ENCODE data around the gene STIP1. TPM values are rescaled to one million over a fixed set of nuclear protein-coding genes. Genes with fewer than 3 reads are reported as not detected.

The STIP1 gene
- total and polyA plus RNA-seq, 9 of the 15 experiments (the other 6 are each of a cell fraction or from before 2014, with no cell fraction given), result 58.1 to 465 (median 346) TPM

DNA sequence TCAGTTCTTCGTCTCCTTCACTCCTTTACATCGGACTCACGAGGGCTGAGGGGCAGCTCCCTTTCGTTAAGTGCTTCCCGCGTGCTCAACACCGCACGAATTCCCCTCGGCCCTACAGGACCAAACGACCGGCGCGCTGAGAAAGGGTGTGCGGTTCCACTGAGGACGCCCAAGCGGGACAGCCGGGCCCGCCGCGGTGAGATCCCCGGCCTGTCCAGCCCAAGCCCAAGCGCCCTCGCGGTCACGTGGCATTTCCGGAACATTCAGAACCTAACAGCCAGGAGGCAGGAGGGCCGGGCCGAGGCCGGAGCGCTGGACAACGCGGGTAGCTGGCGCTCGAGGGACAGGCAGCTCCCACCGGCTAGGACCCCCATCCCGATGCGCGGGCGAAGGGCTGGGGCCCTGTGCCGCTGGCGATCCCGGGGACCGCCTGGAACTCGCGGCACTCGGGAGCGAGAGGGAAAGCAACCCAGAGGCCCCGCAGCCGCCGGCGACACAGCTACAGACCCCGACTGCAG lies 737 bp upstream of the STIP1 start (continued):
- TF ChIP-seq ZKSCAN1 (IDR thresholded peaks at IDR 0.05; ENCODE audit: low read depth, low read length), result no peak
- TF ChIP-seq ELF1 (tag; IDR thresholded peaks at IDR 0.05), result peak; percentile 64; the same call in 1 of the 2 replicates
- TF ChIP-seq TAF9B (IDR thresholded peaks at IDR 0.05; ENCODE audit: partially characterized antibody), result peak; percentile 75
- TF ChIP-seq ELF2 (CRISPR knock-in tag; IDR thresholded peaks at IDR 0.05), result peak; percentile 78
- no peak for TF ChIP-seq TCF3 (CRISPR knock-in tag; IDR thresholded peaks at IDR 0.05)
- no peak for TF ChIP-seq RFX7 (CRISPR knock-in tag; IDR thresholded peaks at IDR 0.05)
- peak; percentile 96 for TF ChIP-seq TBP (optimal IDR thresholded peaks at IDR 0.05; ENCODE audit: low read depth, low read length)
- TF ChIP-seq, protein P1, sequence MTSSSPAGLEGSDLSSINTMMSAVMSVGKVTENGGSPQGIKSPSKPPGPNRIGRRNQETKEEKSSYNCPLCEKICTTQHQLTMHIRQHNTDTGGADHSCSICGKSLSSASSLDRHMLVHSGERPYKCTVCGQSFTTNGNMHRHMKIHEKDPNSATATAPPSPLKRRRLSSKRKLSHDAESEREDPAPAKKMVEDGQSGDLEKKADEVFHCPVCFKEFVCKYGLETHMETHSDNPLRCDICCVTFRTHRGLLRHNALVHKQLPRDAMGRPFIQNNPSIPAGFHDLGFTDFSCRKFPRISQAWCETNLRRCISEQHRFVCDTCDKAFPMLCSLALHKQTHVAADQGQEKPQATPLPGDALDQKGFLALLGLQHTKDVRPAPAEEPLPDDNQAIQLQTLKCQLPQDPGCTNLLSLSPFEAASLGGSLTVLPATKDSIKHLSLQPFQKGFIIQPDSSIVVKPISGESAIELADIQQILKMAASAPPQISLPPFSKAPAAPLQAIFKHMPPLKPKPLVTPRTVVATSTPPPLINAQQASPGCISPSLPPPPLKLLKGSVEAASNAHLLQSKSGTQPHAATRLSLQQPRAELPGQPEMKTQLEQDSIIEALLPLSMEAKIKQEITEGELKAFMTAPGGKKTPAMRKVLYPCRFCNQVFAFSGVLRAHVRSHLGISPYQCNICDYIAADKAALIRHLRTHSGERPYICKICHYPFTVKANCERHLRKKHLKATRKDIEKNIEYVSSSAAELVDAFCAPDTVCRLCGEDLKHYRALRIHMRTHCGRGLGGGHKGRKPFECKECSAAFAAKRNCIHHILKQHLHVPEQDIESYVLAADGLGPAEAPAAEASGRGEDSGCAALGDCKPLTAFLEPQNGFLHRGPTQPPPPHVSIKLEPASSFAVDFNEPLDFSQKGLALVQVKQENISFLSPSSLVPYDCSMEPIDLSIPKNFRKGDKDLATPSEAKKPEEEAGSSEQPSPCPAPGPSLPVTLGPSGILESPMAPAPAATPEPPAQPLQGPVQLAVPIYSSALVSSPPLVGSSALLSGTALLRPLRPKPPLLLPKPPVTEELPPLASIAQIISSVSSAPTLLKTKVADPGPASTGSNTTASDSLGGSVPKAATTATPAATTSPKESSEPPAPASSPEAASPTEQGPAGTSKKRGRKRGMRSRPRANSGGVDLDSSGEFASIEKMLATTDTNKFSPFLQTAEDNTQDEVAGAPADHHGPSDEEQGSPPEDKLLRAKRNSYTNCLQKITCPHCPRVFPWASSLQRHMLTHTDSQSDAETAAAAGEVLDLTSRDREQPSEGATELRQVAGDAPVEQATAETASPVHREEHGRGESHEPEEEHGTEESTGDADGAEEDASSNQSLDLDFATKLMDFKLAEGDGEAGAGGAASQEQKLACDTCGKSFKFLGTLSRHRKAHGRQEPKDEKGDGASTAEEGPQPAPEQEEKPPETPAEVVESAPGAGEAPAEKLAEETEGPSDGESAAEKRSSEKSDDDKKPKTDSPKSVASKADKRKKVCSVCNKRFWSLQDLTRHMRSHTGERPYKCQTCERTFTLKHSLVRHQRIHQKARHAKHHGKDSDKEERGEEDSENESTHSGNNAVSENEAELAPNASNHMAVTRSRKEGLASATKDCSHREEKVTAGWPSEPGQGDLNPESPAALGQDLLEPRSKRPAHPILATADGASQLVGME (CRISPR knock-in tag; IDR thresholded peaks at IDR 0.05), result peak; percentile 91
- TF ChIP-seq ZNF124 (CRISPR knock-in tag; IDR thresholded peaks at IDR 0.05), result no peak
- TF ChIP-seq, protein P2, sequence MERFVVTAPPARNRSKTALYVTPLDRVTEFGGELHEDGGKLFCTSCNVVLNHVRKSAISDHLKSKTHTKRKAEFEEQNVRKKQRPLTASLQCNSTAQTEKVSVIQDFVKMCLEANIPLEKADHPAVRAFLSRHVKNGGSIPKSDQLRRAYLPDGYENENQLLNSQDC (CRISPR knock-in tag; IDR thresholded peaks at IDR 0.05), result 0 out of 2 replicates have a peak, but pooled peaks have one; percentile 57
- TF ChIP-seq PCBP2 (IDR thresholded peaks at IDR 0.05; ENCODE audit: low read depth, low read length, poor library complexity, severe bottlenecking), result no peak
- no peak for TF ChIP-seq CREB1 (IDR thresholded peaks at IDR 0.05)
- TF ChIP-seq CREB1 (CRISPR knock-in tag; IDR thresholded peaks at IDR 0.05), result no peak; the same call in 1 of the 2 replicates
- TF ChIP-seq TFAM (CRISPR knock-in tag; conservative IDR thresholded peaks at IDR 0.05), result no peak
- TF ChIP-seq HDAC3 (IDR thresholded peaks at IDR 0.05; ENCODE audit: borderline replicate concordance, partially characterized antibody), result no peak
- TF ChIP-seq GTF2E2 (tag; IDR thresholded peaks at IDR 0.05), result peak; percentile 87
- no peak for TF ChIP-seq ZNF184 (CRISPR knock-in tag; IDR thresholded peaks at IDR 0.05)
- TF ChIP-seq, protein P3, sequence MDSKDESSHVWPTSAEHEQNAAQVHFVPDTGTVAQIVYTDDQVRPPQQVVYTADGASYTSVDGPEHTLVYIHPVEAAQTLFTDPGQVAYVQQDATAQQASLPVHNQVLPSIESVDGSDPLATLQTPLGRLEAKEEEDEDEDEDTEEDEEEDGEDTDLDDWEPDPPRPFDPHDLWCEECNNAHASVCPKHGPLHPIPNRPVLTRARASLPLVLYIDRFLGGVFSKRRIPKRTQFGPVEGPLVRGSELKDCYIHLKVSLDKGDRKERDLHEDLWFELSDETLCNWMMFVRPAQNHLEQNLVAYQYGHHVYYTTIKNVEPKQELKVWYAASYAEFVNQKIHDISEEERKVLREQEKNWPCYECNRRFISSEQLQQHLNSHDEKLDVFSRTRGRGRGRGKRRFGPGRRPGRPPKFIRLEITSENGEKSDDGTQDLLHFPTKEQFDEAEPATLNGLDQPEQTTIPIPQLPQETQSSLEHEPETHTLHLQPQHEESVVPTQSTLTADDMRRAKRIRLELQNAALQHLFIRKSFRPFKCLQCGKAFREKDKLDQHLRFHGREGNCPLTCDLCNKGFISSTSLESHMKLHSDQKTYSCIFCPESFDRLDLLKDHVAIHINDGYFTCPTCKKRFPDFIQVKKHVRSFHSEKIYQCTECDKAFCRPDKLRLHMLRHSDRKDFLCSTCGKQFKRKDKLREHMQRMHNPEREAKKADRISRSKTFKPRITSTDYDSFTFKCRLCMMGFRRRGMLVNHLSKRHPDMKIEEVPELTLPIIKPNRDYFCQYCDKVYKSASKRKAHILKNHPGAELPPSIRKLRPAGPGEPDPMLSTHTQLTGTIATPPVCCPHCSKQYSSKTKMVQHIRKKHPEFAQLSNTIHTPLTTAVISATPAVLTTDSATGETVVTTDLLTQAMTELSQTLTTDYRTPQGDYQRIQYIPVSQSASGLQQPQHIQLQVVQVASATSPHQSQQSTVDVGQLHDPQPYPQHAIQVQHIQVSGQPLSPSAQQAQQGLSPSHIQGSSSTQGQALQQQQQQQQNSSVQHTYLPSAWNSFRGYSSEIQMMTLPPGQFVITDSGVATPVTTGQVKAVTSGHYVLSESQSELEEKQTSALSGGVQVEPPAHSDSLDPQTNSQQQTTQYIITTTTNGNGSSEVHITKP (IDR thresholded peaks at IDR 0.05; ENCODE audit: partially characterized antibody), result no peak
- no peak for TF ChIP-seq CCAR2 (IDR thresholded peaks at IDR 0.05; ENCODE audit: low read depth, low read length)
- TF ChIP-seq MEF2D (tag; conservative IDR thresholded peaks at IDR 0.05; ENCODE audit: low read depth), result no peak
- TF ChIP-seq ELF4 (CRISPR knock-in tag; IDR thresholded peaks at IDR 0.05), result peak; percentile 86; the same call in 1 of the 2 replicates
